ENCODE data around the gene MEF2D.

MEF2D gene

DNA sequence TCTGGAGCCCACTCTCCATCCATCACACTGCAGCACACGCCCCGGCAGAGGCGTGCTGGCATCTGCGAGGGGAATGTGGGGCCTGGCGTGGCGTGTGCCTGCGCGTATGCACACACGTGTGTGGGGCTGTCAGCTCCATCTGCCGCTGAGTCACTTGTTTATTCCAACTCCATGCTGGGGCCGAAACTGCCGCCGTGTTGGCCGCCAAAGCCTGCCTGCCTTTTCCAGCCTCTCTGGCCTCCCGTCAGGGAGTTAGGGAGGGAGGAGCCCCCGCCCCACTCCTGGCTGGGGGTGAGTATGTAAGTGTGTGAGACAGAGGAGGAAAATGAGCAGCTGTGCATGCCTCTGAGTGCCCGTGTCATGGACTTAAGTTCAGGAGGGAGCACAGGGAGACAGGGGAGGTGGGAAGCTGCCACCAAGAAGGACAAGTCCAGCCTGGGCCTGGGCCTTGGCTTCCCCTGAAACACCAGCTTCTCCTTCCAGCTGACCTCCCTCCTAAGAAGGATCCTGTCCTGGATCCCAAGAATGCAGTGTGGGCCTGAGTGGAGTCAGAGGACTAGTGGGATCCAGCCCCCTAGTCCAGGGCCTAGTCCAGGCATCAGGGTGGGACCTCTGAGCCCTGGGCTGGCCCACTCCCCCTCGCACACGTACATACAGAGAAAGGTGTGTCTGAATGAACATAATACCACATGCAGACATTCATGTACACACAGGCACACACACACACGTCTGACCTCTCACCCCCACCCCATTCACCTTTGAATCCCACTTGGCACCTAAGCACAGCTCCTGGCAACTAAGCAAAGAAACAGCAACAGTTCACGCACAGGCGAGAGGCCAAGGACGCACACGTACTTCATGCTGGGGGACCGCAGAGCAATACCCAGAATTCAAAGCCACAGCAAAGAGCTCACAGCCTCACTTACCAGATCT lies 24.7 kb downstream of the MEF2D start:
- H3K4me3 ChIP-seq (ENCODE audit: low read depth, low read length) = no peak overlapping the region
- TF ChIP-seq, protein P1, sequence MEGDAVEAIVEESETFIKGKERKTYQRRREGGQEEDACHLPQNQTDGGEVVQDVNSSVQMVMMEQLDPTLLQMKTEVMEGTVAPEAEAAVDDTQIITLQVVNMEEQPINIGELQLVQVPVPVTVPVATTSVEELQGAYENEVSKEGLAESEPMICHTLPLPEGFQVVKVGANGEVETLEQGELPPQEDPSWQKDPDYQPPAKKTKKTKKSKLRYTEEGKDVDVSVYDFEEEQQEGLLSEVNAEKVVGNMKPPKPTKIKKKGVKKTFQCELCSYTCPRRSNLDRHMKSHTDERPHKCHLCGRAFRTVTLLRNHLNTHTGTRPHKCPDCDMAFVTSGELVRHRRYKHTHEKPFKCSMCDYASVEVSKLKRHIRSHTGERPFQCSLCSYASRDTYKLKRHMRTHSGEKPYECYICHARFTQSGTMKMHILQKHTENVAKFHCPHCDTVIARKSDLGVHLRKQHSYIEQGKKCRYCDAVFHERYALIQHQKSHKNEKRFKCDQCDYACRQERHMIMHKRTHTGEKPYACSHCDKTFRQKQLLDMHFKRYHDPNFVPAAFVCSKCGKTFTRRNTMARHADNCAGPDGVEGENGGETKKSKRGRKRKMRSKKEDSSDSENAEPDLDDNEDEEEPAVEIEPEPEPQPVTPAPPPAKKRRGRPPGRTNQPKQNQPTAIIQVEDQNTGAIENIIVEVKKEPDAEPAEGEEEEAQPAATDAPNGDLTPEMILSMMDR (IDR thresholded peaks at IDR 0.05; ENCODE audit: low read depth, low read length) = no peak

DNA sequence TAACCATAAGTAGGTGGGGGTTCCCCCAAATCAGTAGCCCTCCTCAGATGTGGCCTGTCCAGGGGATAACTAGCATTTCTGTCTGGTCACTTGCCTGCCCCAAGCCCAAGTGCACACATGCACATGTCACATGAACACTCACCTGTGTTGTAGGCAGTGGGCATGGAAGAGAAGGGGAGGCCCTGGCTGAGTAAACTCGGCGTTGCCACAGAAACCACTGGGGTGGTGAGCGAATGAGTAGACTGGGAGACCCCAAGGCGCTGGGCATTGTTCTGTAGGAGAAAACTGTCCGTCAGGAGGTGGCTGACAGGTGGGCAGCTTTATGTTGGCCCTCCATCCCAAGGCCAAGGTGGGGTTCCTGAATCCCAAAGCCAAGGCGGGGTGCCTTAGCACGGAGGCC lies 25.6 kb downstream of the MEF2D start:
- no peak overlapping the region for H3K4me3 ChIP-seq (ENCODE audit: low read depth, low read length)
- TF ChIP-seq, protein P1 (IDR thresholded peaks at IDR 0.05; ENCODE audit: low read depth, low read length) = no peak

DNA sequence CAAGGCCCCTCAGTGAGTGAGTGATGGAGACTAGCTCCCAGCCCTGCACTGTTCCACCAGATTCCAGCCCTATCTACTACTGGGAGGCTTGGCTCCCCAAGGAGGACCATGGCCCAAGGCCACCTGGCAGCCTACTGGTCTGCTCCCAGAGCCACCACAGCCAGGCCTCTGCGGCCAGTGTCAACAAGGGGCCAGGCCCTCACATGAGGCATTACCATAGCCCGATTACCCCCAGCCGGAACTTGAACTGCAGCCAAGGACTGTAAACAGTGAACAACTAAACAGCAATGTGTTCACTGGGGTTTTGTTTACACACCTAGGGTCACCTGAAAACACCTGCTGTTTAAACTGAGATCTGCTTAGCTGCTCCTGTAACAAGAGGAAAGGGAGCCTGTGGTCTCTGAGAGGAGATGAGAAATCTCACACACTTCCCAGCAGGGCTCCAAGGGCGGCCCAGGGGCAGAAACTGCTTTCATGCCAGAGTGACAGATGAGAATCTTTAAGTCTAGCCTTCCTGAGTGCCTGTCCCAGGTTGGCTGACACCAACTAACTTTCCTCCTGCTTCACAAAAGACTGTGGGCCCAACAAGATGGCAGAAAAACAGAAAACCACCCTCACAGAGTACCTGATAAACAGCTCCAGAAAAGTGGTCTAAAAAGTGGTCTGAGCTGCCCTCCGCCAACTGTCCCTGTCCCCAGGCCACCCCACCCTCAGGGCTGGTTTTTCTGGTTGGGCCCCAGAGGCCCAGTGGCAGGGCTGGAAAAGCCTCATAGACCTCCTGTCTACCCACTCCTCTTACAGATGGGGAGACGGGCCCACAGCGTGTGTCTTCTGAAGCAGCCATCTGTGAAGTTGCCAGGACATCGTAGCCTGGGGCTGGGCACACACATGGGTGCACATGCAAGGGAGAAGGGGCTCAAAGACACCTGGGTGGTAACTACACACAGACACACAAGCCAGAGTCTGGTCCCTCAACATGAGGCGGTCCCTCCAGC lies 28.8 kb downstream of the MEF2D start:
- no peak overlapping the region for H3K4me3 ChIP-seq (ENCODE audit: low read depth, low read length)
- TF ChIP-seq, protein P1 (IDR thresholded peaks at IDR 0.05; ENCODE audit: low read depth, low read length) = no peak

DNA sequence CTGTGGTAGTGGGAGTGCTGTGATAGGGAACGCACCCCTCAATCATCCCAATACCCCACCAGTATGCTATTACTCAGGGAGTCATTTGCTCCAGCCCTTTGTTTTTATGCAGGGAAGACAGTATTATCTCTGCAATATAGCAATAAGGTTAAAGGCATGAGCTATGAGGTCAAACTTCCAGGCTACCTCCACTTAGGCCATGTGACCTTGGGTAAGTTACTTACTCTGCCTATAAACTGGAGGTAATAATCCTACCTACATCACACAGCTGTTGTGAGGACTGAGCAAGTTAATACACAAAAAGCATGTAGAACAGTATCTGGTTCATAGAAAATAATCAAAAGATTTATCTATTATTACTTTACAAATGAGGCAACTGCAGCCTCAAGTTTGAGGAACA lies 30.1 kb downstream of the MEF2D start:
- TF ChIP-seq, protein P1 (IDR thresholded peaks at IDR 0.05; ENCODE audit: low read depth, low read length) = no peak

DNA sequence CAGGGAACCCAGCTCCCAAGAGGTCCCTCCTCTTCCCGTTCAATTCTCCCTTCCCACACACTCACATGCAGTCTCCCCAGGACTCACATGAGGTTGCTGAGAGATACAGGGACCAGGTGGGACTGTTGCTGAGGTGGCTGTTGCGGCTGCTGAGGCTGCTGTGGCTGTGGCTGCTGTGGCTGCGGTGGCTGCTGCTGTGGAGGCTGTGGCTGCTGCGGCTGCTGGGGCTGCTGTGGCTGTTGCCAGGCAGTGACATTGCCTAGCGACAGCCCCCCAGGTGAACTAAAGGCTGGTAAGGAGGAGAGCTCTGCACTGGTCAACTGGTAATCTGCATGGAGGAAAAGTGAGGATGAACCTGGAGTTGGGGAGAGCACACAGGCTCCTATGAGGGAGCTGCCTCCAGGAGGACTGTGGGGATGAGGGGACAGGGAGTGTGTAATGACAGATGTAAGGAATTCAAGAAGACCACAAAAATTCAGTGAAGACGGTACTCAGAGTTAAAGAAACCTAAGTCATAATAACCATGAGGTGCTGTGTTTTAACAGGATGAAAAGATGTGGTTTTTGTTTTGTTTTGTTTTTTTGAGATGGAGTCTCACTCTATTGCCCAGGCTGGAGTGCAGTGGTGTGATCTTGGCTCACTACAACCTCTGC lies 31.8 kb downstream of the MEF2D start:
- TF ChIP-seq, protein P1 (IDR thresholded peaks at IDR 0.05; ENCODE audit: low read depth, low read length) = no peak

More for the DNA sequence above, 30.1 kb downstream of the MEF2D start:
- H3K4me3 ChIP-seq (ENCODE audit: low read depth, low read length) = no peak overlapping the region

DNA sequence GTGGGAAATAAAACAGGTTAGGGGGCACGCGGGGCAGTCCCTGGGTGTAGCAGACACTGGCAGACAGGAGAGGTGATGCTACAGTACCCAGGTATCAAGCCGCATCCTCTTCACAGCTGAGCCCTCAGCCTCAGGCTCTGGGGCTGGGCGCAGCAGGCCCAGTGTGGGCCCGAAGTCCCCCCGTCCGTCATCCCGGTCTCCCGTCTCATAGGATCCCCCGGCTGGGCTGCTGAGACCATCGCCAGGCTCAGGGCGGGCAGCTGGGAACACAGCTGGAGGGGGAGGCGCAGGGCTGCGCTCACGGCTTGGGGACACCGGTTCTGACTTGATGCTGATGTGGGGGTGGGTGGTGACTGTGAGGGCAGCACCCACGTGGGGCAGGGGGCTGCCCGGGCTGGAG lies 32.7 kb downstream of the MEF2D start:
- H3K4me3 ChIP-seq (ENCODE audit: low read depth, low read length) = no peak overlapping the region
- TF ChIP-seq, protein P1 (IDR thresholded peaks at IDR 0.05; ENCODE audit: low read depth, low read length) = no peak

More for the DNA sequence above, 31.8 kb downstream of the MEF2D start:
- no peak overlapping the region for H3K4me3 ChIP-seq (ENCODE audit: low read depth, low read length)

All from WI38 (cell line).